ENCODE data around the gene PDE7B. TPM values are rescaled to one million over a fixed set of nuclear protein-coding genes. Genes with fewer than 3 reads are reported as not detected.
"Not testable (repeated sequence)": the region's sequence is repeated elsewhere in the genome, so short reads cannot be mapped to it uniquely, and the experiment has no call there.

Gene PDE7B
- total RNA-seq, 2 experiments from 2014 or later: 0.29 to 0.34 TPM

GRCh38 chr6:136090929-136091328 is 239.4 kb downstream of the PDE7B start:
- POLR2A ChIA-PET: no interaction called here
- Mint-ChIP-seq H3K27ac (no peak overlapping the region), H3K9me3 (ENCODE audit: insufficient read depth) (no peaks in the 10 kb centered on the region), H3K27me3 (ENCODE audit: low read depth) (peaks cover 3% of the 10 kb centered on the region), H3K36me3 (ENCODE audit: low read depth) (no peaks in the 10 kb centered on the region), H3K4me3 (no peak overlapping the region), H3K4me1 (ENCODE audit: low read depth) (no peaks in the 10 kb centered on the region)
- DNase-seq (no peak), ATAC-seq (no peak)
- CTCF ChIA-PET: no interaction called here

- Mint-ChIP-seq H3K36me3 (ENCODE audit: low read depth) (no peaks in the 10 kb centered on the region), H3K4me1 (ENCODE audit: low read depth) (no peaks in the 10 kb centered on the region), H3K27ac (no peak overlapping the region), H3K9me3 (ENCODE audit: insufficient read depth) (no peaks in the 10 kb centered on the region), H3K27me3 (ENCODE audit: low read depth) (peaks cover 3% of the 10 kb centered on the region), H3K4me3 (no peak overlapping the region)
- no peak for DNase-seq
- POLR2A ChIA-PET: no interaction called here
- ATAC-seq: no peak
- CTCF ChIA-PET: no interaction called here
Measured at GRCh38 chr6:136092897-136093296, 241.4 kb downstream of the PDE7B start.

- Mint-ChIP-seq H3K27me3 (ENCODE audit: low read depth) (peaks cover 3% of the 10 kb centered on the region), H3K4me3 (no peak overlapping the region), H3K4me1 (ENCODE audit: low read depth) (no peaks in the 10 kb centered on the region), H3K36me3 (ENCODE audit: low read depth) (no peaks in the 10 kb centered on the region), H3K9me3 (ENCODE audit: insufficient read depth) (no peaks in the 10 kb centered on the region), H3K27ac (no peak overlapping the region)
- ChIA-PET POLR2A (no interaction called here), CTCF (no interaction called here)
- no peak for ATAC-seq
- no peak for DNase-seq
Measured at GRCh38 chr6:136093835-136094234, 242.3 kb downstream of the PDE7B start.

GRCh38 chr6:136094812-136095211 is 243.3 kb downstream of the PDE7B start:
- CTCF ChIA-PET: no interaction called here
- DNase-seq (no peak), ATAC-seq (no peak)
- Mint-ChIP-seq H3K4me1 (ENCODE audit: low read depth) (no peaks in the 10 kb centered on the region), H3K27me3 (ENCODE audit: low read depth) (peaks cover 3% of the 10 kb centered on the region), H3K9me3 (ENCODE audit: insufficient read depth) (no peaks in the 10 kb centered on the region), H3K4me3 (no peak overlapping the region), H3K27ac (no peak overlapping the region), H3K36me3 (ENCODE audit: low read depth) (no peaks in the 10 kb centered on the region)
- POLR2A ChIA-PET: no interaction called here

- Mint-ChIP-seq H3K27me3 (ENCODE audit: low read depth) (peaks cover 5% of the 10 kb centered on the region), H3K27ac (no peak overlapping the region), H3K4me3 (no peak overlapping the region), H3K36me3 (ENCODE audit: low read depth) (no peaks in the 10 kb centered on the region), H3K9me3 (ENCODE audit: insufficient read depth) (no peaks in the 10 kb centered on the region), H3K4me1 (ENCODE audit: low read depth) (no peaks in the 10 kb centered on the region)
- POLR2A ChIA-PET: no interaction called here
- CTCF ChIA-PET: no interaction called here
- DNase-seq (no peak), ATAC-seq (no peak)
Measured at GRCh38 chr6:136095986-136096385, 244.5 kb downstream of the PDE7B start.

- Mint-ChIP-seq H3K4me1 (ENCODE audit: low read depth) (no peaks in the 10 kb centered on the region), H3K4me3 (no peak overlapping the region), H3K9me3 (ENCODE audit: insufficient read depth) (no peaks in the 10 kb centered on the region), H3K27me3 (ENCODE audit: low read depth) (peaks cover 5% of the 10 kb centered on the region), H3K36me3 (ENCODE audit: low read depth) (no peaks in the 10 kb centered on the region), H3K27ac (no peak overlapping the region)
- ATAC-seq (no peak), DNase-seq (no peak)
- POLR2A ChIA-PET: no interaction called here
- CTCF ChIA-PET: interaction anchor here (0.8 kb wide), 2 partner anchors 179 to 567 kb away, joined by 3 read pairs; no protein-coding TSS in a partner anchor
Measured at GRCh38 chr6:136102991-136103688, 251.6 kb downstream of the PDE7B start.

GRCh38 chr6:136103763-136104311 is 252.3 kb downstream of the PDE7B start:
- Mint-ChIP-seq H3K27ac (no peak overlapping the region), H3K27me3 (ENCODE audit: low read depth) (peaks cover 5% of the 10 kb centered on the region), H3K4me1 (ENCODE audit: low read depth) (no peaks in the 10 kb centered on the region), H3K4me3 (no peak overlapping the region), H3K36me3 (ENCODE audit: low read depth) (no peaks in the 10 kb centered on the region), H3K9me3 (ENCODE audit: insufficient read depth) (no peaks in the 10 kb centered on the region)
- ChIA-PET CTCF (no interaction called here), POLR2A (no interaction called here)
- ATAC-seq (no peak), DNase-seq (no peak)

GRCh38 chr6:136104556-136104955 is 253.1 kb downstream of the PDE7B start:
- ChIA-PET POLR2A (no interaction called here), CTCF (interaction anchor here (1.1 kb wide), 1 partner anchor 20 kb away, joined by 3 read pairs; no protein-coding TSS in a partner anchor)
- Mint-ChIP-seq H3K9me3 (ENCODE audit: insufficient read depth) (no peaks in the 10 kb centered on the region), H3K36me3 (ENCODE audit: low read depth) (no peaks in the 10 kb centered on the region), H3K27ac (no peak overlapping the region), H3K4me3 (no peak overlapping the region), H3K27me3 (ENCODE audit: low read depth) (peaks cover 5% of the 10 kb centered on the region), H3K4me1 (ENCODE audit: low read depth) (no peaks in the 10 kb centered on the region)
- no peak for DNase-seq
- ATAC-seq: no peak

- DNase-seq; H3K4me3 Mint-ChIP-seq; POLR2A ChIA-PET; H3K36me3 Mint-ChIP-seq (ENCODE audit: low read depth); H3K27ac Mint-ChIP-seq; H3K27me3 Mint-ChIP-seq (ENCODE audit: low read depth); H3K4me1 Mint-ChIP-seq (ENCODE audit: low read depth); ATAC-seq; H3K9me3 Mint-ChIP-seq (ENCODE audit: insufficient read depth): not testable (repeated sequence)
- CTCF ChIA-PET: interaction anchor here (1.1 kb wide), 1 partner anchor 19 kb away, joined by 3 read pairs; no protein-coding TSS in a partner anchor
Measured at GRCh38 chr6:136105797-136106196, 254.3 kb downstream of the PDE7B start.

- ATAC-seq (no peak), DNase-seq (no peak)
- Mint-ChIP-seq H3K4me1 (ENCODE audit: low read depth) (no peaks in the 10 kb centered on the region), H3K36me3 (ENCODE audit: low read depth) (no peaks in the 10 kb centered on the region), H3K9me3 (ENCODE audit: insufficient read depth) (no peaks in the 10 kb centered on the region), H3K4me3 (no peak overlapping the region), H3K27ac (no peak overlapping the region), H3K27me3 (ENCODE audit: low read depth) (peaks cover 3% of the 10 kb centered on the region)
- POLR2A ChIA-PET: no interaction called here
- CTCF ChIA-PET: interaction anchor here (0.7 kb wide), 1 partner anchor 434 kb away, joined by 3 read pairs; no protein-coding TSS in a partner anchor
Measured at GRCh38 chr6:136108361-136108945, 257.0 kb downstream of the PDE7B start.

- DNase-seq: no peak
- H3K27ac Mint-ChIP-seq: no peak overlapping the region
- no peak for ATAC-seq
- CTCF ChIA-PET: no interaction called here
- peaks cover 7% of the 10 kb centered on the region for H3K27me3 Mint-ChIP-seq (ENCODE audit: low read depth)
- POLR2A ChIA-PET: no interaction called here
- H3K4me1 Mint-ChIP-seq (ENCODE audit: low read depth): no peaks in the 10 kb centered on the region
- no peaks in the 10 kb centered on the region for H3K36me3 Mint-ChIP-seq (ENCODE audit: low read depth)
- no peak overlapping the region for H3K4me3 Mint-ChIP-seq
- H3K9me3 Mint-ChIP-seq (ENCODE audit: insufficient read depth): no peaks in the 10 kb centered on the region
Measured at GRCh38 chr6:136111831-136112230, 260.3 kb downstream of the PDE7B start.

- no peak overlapping the region for H3K4me3 Mint-ChIP-seq
- CTCF ChIA-PET: no interaction called here
- H3K9me3 Mint-ChIP-seq (ENCODE audit: insufficient read depth): no peaks in the 10 kb centered on the region
- POLR2A ChIA-PET: no interaction called here
- H3K36me3 Mint-ChIP-seq (ENCODE audit: low read depth): no peaks in the 10 kb centered on the region
- peaks cover 7% of the 10 kb centered on the region for H3K27me3 Mint-ChIP-seq (ENCODE audit: low read depth)
- no peak for ATAC-seq
- no peaks in the 10 kb centered on the region for H3K4me1 Mint-ChIP-seq (ENCODE audit: low read depth)
- no peak for DNase-seq
- H3K27ac Mint-ChIP-seq: no peak overlapping the region
Measured at GRCh38 chr6:136112262-136112661, 260.8 kb downstream of the PDE7B start.

Measured in activated CD8-positive, alpha-beta T cell treated with anti-CD3 and anti-CD28 coated beads, Interleukin-2, amount 10 ng/mL, durations not matched to agents 7 days and 5 days (primary cell).